Measurements from ENCODE around the gene SBK3.

DNA sequence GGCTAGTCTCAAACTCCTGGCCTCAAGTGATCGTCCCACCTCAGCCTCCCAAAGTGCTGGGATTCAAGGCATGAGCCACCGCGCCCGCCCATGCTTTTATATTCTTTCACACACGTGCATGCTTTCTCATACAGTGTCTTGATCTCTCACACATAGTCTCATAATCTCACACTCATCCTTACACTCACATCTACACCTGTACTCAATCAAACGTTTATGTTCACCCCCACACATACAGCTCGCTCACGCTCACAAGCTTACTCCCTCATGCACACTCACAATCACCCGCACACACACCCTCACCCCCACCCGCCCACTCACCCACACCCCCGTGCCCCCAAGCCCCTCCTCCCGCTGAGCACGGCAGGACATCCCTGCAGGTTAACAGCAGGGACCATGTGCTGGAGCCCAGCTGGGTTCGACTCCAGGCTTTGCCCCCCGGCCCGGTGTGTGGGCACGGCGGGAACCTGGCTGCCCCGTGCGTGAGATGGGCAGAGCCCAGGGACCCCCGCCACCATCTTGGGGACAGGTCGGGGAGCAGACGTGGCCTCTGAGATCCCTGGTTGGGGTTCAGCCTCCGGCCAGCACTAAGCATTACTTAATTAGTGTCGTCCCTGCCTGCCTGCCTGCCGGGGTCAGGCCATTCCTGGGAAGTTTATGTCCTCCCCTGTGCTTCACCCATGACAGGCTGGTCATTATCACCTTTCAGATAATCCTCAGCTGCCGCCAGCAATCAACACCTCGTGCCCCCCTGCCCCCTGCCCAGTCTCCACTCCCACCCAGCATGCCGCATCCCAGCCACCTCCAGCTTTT lies 19.8 kb downstream of the SBK3 start:
- no peak for TF ChIP-seq EZH2 (IDR thresholded peaks at IDR 0.05)
- no peak for TF ChIP-seq POLR2AphosphoS5 (IDR thresholded peaks at IDR 0.05; ENCODE audit: borderline replicate concordance, low read depth, low read length)
- TF ChIP-seq FOXP2 (optimal IDR thresholded peaks at IDR 0.05; ENCODE audit: control extremely low read depth, extremely low read length, insufficient read depth): no peak

Data from SK-N-MC (cell line).